Measurements from ENCODE around the gene PHACTR4. TPM values are rescaled to one million over a fixed set of nuclear protein-coding genes. Genes with fewer than 3 reads are reported as not detected.

The PHACTR4 gene
- total and polyA plus RNA-seq, 2 of the 13 experiments (the other 11 are each of a cell fraction or from before 2014, with no cell fraction given): 13.9 to 17.1 TPM

GRCh38 chr1:28510273-28510969, 140.9 kb downstream of the PHACTR4 start (continued):
- TF ChIP-seq, protein P1, sequence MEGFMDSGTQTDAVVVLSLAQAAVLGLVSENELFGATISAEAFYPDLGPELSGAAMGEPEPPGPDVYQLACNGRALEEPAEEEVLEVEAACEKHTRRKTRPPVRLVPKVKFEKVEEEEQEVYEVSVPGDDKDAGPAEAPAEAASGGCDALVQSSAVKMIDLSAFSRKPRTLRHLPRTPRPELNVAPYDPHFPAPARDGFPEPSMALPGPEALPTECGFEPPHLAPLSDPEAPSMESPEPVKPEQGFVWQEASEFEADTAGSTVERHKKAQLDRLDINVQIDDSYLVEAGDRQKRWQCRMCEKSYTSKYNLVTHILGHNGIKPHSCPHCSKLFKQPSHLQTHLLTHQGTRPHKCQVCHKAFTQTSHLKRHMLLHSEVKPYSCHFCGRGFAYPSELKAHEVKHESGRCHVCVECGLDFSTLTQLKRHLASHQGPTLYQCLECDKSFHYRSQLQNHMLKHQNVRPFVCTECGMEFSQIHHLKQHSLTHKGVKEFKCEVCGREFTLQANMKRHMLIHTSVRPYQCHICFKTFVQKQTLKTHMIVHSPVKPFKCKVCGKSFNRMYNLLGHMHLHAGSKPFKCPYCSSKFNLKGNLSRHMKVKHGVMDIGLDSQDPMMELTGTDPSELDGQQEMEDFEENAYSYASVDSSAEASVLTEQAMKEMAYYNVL (CRISPR knock-in tag; IDR thresholded peaks at IDR 0.05; ENCODE audit: borderline replicate concordance): no peak
- TF ChIP-seq SALL2 (CRISPR knock-in tag; IDR thresholded peaks at IDR 0.05) (peak; percentile 13; the same call in 1 of the 2 replicates), ZC3H13 (CRISPR knock-in tag; IDR thresholded peaks at IDR 0.05) (peak; percentile 7), MLLT10 (CRISPR knock-in tag; IDR thresholded peaks at IDR 0.05) (peak; percentile 46; the same call in 1 of the 2 replicates), ZNF574 (CRISPR knock-in tag; IDR thresholded peaks at IDR 0.05) (0 out of 2 replicates have a peak, but pooled peaks have one; percentile 31), RBFOX2 (IDR thresholded peaks at IDR 0.05; ENCODE audit: low read depth, low read length) (peak; percentile 96), ZNF564 (CRISPR knock-in tag; IDR thresholded peaks at IDR 0.05) (0 out of 2 replicates have a peak, but pooled peaks have one; percentile 9), YEATS2 (CRISPR knock-in tag; IDR thresholded peaks at IDR 0.05; ENCODE audit: borderline replicate concordance) (peak; percentile 33), SIN3A (IDR thresholded peaks at IDR 0.05; ENCODE audit: borderline replicate concordance, low read depth, low read length) (0 out of 2 replicates have a peak, but pooled peaks have one; percentile 17), ZNF737 (CRISPR knock-in tag; IDR thresholded peaks at IDR 0.05; ENCODE audit: borderline replicate concordance) (no peak), ARID2 (CRISPR knock-in tag; IDR thresholded peaks at IDR 0.05; ENCODE audit: borderline replicate concordance) (peak; percentile 4; the same call in 1 of the 2 replicates), ZNF136 (CRISPR knock-in tag; IDR thresholded peaks at IDR 0.05; ENCODE audit: low read depth) (0 out of 2 replicates have a peak, but pooled peaks have one; percentile 47), HES4 (CRISPR knock-in tag; IDR thresholded peaks at IDR 0.05; ENCODE audit: borderline replicate concordance) (no peak), PAF1 (CRISPR knock-in tag; IDR thresholded peaks at IDR 0.05) (peak; percentile 19; the same call in 1 of the 2 replicates), PAX8 (CRISPR knock-in tag; IDR thresholded peaks at IDR 0.05; ENCODE audit: borderline replicate concordance) (no peak), GATAD1 (CRISPR knock-in tag; IDR thresholded peaks at IDR 0.05) (0 out of 2 replicates have a peak, but pooled peaks have one; percentile 10)
- TF ChIP-seq, protein P2, sequence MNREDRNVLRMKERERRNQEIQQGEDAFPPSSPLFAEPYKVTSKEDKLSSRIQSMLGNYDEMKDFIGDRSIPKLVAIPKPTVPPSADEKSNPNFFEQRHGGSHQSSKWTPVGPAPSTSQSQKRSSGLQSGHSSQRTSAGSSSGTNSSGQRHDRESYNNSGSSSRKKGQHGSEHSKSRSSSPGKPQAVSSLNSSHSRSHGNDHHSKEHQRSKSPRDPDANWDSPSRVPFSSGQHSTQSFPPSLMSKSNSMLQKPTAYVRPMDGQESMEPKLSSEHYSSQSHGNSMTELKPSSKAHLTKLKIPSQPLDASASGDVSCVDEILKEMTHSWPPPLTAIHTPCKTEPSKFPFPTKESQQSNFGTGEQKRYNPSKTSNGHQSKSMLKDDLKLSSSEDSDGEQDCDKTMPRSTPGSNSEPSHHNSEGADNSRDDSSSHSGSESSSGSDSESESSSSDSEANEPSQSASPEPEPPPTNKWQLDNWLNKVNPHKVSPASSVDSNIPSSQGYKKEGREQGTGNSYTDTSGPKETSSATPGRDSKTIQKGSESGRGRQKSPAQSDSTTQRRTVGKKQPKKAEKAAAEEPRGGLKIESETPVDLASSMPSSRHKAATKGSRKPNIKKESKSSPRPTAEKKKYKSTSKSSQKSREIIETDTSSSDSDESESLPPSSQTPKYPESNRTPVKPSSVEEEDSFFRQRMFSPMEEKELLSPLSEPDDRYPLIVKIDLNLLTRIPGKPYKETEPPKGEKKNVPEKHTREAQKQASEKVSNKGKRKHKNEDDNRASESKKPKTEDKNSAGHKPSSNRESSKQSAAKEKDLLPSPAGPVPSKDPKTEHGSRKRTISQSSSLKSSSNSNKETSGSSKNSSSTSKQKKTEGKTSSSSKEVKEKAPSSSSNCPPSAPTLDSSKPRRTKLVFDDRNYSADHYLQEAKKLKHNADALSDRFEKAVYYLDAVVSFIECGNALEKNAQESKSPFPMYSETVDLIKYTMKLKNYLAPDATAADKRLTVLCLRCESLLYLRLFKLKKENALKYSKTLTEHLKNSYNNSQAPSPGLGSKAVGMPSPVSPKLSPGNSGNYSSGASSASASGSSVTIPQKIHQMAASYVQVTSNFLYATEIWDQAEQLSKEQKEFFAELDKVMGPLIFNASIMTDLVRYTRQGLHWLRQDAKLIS (CRISPR knock-in tag; IDR thresholded peaks at IDR 0.05): peak; percentile 72; the same call in 1 of the 2 replicates
- TF ChIP-seq, protein P3, sequence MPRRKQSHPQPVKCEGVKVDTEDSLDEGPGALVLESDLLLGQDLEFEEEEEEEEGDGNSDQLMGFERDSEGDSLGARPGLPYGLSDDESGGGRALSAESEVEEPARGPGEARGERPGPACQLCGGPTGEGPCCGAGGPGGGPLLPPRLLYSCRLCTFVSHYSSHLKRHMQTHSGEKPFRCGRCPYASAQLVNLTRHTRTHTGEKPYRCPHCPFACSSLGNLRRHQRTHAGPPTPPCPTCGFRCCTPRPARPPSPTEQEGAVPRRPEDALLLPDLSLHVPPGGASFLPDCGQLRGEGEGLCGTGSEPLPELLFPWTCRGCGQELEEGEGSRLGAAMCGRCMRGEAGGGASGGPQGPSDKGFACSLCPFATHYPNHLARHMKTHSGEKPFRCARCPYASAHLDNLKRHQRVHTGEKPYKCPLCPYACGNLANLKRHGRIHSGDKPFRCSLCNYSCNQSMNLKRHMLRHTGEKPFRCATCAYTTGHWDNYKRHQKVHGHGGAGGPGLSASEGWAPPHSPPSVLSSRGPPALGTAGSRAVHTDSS (CRISPR knock-in tag; conservative IDR thresholded peaks at IDR 0.05): no peak
